Caki2 (cell line): Measurements from ENCODE around the gene SPATS2. TPM values are rescaled to one million over a fixed set of nuclear protein-coding genes. Genes with fewer than 3 reads are reported as not detected.
"Not testable (repeated sequence)": the region's sequence is repeated elsewhere in the genome, so short reads cannot be mapped to it uniquely, and the experiment has no call there.

ENCODE experiments used
- DNase-seq: peaks from one replicate; pipeline ENCODE4 v3.0.0-alpha.2; 2015; ENCODE audit warnings: low read depth
- in situ Hi-C: cut with HindIII; loops from 2 replicates; pipeline ENCODE4 v1.10.0; 2016; ENCODE audit warnings: low sequenced_read_pairs, low pct_unique_long_range_greater_than_20kb, mixed read lengths
- total RNA-seq: library from RNA; depleted of rRNA; stranded (reverse); fragments of >200 nt; shearing (Covaris generic); gene quantifications from 2 replicates; pipeline ENCODE4 v1.2.3, GENCODE V29; 2014; ENCODE audit warnings: low replicate concordance

SPATS2 gene
- total RNA-seq, 1 experiment from 2014 or later = 63.0 TPM

GRCh38 chr12:49369411-49370145 is 2.3 kb downstream of the SPATS2 start:
- peak; percentile 56 for DNase-seq
- in situ Hi-C loops = loop anchor here (5.0 kb wide), 1 partner anchor 128 kb away; no protein-coding TSS in a partner anchor

GRCh38 chr12:49370539-49370938 is 3.3 kb downstream of the SPATS2 start:
- in situ Hi-C loops = no loop called here
- no peak for DNase-seq

DNA sequence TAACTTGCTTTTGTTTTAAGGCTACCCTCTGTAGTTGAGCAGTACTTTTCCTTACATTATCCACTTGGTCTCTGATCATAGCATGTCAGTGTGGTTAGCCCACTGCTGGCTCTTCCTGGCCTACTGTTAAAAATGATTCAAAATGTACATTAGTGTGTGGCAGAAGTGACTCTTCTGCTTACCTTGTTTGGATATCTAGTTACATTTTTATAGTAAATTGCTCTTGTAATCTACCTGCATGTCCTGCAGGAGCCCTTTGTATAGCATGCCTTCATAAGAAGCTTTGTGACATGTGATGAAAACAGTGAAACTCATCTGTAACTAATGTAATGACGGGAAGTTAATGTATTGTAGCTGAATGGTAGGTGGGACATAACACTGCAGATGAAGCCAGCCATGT is 8.1 kb downstream of the SPATS2 start:
- no peak for DNase-seq

DNA sequence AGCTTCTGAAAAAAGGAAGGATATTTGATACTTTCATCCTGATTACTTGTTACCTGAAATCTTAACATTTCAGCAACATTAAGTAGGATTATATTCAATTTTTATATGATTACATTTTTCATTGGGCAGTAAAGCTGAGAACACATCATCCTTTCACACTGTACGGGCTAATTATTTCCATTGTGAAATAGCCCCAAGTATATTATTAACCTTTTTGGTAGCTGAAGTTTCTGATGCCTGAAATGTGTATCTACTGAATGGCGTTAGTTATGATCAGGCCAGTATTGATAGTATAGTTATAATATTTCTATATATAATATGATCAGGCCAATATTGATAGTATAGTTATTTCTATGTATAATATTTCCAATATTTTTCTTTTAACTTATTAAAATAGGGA is 10.1 kb downstream of the SPATS2 start:
- in situ Hi-C loops = no loop called here
- no peak for DNase-seq

More for the DNA sequence above, 8.1 kb downstream of the SPATS2 start:
- in situ Hi-C loops = no loop called here

DNA sequence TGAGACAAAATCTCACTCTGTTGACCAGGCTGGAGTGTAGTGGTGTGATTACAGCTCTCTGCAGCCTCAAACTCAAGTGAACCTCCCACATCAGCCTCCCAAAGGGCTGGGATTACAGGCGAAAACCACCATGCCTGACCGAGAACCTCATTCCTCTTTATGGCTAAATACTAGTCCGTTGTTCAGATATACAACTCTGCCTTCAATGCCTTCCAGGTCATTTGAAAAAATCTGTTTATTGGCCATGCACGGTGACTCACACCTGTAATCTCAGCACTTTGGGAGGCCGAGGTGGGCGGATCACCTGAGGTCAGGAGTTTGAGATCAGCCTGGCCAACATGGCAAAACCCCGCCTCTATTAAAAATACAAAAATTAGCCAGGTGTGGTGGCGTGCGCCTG is 12.9 kb downstream of the SPATS2 start:
- DNase-seq, in situ Hi-C loops: not testable (repeated sequence)

DNA sequence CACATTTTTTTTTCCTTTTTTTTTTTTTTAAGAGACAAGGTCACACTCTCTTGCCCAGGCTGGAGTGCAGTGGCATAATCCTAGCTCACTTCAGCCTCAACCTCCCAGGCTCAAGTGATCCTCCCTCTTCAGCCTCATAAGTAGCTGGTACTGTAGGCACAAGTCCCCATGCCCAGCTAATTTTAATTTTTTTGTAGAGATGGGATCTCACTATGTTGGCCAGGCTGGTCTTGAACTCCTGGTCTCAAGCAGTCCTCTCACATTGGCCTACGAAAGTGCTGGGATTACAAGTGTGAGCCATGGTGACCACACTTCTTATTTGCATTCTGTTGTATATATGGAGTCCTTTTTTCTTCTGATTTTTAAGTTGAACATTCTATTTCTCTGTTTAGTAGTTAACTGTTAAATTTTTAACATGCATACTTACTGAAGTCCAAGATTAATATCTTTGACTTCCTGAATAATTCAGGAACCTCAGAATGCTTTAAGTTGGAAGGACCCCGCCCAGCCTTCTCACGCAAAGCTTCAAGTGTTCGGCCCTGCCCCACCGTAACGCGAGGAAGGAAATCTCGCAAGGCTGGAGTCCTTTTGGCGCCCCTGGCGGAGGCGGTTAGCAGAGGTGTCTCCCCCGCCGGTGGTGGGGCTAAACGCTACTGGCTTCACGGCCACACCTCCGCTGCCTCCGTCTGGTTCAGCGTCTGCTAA is 21.6 kb downstream of the SPATS2 start:
- in situ Hi-C loops = no loop called here
- DNase-seq = no peak

DNA sequence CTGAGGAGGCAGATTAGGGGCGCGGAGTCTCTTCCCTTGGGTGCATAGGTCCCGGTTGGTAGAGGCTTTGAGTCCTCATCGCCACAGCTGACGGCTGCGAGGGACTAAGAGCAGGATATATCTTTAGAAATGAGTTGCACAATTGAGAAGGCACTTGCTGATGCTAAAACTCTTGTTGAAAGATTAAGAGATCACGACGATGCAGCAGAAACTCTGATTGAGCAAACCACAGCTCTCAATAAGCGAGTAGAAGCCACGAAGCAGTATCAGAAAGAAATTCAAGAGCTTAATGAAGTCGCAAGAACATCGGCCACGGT is 22.1 kb downstream of the SPATS2 start:
- no peak for DNase-seq
- in situ Hi-C loops = no loop called here

- in situ Hi-C loops = no loop called here
- DNase-seq = no peak
Measured at GRCh38 chr12:49397000-49397399, 29.7 kb downstream of the SPATS2 start.

DNA sequence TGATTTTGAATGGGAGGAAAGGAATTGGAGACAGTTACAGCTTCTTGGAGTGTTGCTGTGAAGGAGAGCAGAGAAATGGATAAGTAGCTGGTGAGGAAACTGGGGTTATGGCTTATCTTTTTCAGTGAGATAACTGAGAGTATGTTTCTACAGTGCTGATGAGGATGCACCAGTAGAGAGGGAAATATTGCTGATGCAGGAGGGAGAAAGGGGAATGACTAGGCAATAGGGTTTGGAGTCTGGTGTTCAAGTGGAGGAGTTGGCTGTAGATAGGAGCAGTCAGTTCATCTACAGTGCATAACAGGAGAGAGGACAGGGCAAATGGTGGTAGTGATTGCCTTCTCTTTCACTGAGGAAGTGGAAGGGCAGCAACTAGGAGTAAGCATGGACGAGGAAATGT is 33.0 kb downstream of the SPATS2 start:
- DNase-seq = no peak
- in situ Hi-C loops = no loop called here

- in situ Hi-C loops = no loop called here
- DNase-seq = no peak
Measured at GRCh38 chr12:49403971-49404450, 36.7 kb downstream of the SPATS2 start.

GRCh38 chr12:49404956-49405355 is 37.7 kb downstream of the SPATS2 start:
- in situ Hi-C loops = no loop called here
- no peak for DNase-seq

DNA sequence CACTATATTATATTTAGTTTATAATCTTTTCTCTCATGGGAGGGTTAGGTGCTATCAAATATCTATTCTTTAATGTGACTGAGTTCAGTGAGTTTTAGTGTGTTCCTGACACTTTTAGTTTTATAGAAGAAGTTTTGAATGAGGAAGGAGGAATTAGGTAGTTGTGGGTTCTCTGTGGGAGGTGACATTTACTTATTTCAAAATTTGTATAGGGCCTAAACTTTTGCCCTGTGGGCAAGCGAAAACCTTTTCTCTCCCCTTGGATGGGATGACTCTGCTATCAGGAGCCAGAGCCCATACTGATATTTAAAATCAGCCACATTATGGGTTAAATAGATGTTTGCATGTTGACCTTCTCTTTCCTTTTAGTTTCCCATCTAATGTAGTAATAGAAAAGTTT is 43.6 kb downstream of the SPATS2 start:
- DNase-seq = no peak
- in situ Hi-C loops = no loop called here

DNA sequence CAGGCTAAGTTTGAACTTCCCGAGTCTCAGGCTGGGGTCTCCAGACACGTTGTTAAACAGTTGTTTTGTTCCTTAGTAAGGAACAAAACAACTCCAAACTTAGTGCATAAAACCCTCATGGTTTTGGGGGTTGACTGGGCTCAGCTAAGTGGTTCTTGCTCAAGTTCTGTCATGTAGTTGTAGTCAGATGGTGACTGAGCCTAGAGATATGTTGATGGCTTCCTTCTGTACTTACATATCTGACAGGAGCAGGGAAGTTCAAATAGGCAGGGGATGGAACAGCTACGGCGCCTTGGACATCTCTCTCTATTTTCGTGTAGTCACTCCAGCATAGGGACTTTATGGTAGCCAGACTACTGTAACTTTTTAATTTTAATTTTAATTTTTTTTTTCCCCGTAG is 45.7 kb downstream of the SPATS2 start:
- in situ Hi-C loops = no loop called here
- no peak for DNase-seq

- in situ Hi-C loops = no loop called here
- DNase-seq = no peak
Measured at GRCh38 chr12:49413796-49414195, 46.5 kb downstream of the SPATS2 start.

GRCh38 chr12:49414364-49414763 is 47.1 kb downstream of the SPATS2 start:
- DNase-seq = no peak
- in situ Hi-C loops = no loop called here

DNA sequence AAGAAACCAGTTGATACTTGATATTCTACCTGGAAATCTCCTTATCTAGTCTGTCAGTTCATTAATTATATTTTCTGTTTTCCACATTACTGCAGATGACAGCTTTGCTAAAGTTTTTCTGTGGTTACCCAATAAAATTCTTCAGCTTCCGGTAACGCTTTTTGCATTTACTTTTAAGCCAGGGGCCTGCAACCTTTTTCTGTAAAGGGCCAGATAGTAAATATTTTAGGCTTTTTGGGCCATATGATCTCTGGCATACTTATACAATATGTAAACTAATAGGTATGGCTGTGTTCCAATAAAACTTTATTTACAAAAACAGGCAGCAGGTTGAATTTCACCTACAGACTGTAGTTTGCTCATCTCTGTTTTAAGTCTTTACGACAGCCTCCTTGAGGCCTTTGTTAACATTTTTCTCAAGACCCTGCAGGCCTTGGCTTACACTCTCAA is 48.3 kb downstream of the SPATS2 start:
- in situ Hi-C loops = no loop called here
- DNase-seq = no peak

DNA sequence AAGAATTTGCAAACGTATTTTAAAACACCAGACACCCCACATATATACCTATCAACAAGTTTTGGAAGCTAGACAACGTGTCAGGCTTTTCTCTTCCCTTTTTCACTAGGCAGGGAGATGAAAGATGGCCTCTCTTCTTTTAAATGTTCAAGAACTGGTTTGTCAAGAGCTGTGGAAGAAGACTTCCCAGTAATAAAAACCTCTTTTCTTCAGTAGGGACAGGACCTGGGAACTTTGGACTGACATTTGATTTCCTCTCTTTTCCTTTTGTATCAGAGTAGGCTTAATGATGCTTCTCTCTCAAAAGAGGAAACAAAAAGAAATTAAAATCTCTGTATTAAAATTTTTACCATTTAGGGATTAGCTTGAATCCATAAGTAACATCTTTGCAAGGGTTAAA is 49.6 kb downstream of the SPATS2 start:
- in situ Hi-C loops = no loop called here
- no peak for DNase-seq

DNA sequence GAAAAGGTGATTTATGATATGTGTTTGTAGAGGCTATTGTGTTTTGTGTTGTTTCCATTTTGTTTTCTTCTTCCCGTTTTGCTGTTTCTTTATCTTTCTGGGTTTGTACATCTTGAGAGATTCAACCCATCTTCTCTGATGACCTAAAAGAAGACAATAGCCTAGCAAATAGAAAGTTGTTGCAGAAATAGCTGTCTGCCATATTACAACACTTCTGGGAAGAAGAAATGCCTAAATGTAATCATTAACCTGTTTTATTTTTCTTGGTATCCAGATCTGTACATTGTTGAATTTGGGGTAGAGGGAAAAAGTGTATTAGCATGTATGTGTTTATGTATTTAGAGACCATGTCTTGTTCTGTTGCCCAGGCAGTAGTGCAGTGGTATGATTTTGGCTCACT is 50.3 kb downstream of the SPATS2 start:
- DNase-seq = no peak
- in situ Hi-C loops = no loop called here

DNA sequence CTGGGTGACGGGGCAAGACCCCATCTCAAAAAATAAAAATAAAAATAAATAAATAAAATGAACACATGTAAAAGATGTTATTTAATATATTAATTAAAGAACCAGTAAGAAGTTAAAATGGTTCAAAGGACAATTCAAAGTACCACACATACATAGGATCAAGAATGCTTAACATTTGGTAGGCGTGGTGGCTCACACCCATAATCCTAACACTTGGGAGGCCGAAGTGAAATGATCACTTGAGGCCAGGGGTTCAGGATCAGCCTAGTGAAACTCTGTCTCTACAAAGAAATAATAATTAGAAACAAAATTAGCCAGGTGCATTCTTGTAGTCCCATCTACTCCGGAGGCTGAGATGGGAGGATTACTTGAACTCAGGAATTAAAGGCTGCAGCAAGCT is 53.3 kb downstream of the SPATS2 start:
- in situ Hi-C loops = no loop called here

DNA sequence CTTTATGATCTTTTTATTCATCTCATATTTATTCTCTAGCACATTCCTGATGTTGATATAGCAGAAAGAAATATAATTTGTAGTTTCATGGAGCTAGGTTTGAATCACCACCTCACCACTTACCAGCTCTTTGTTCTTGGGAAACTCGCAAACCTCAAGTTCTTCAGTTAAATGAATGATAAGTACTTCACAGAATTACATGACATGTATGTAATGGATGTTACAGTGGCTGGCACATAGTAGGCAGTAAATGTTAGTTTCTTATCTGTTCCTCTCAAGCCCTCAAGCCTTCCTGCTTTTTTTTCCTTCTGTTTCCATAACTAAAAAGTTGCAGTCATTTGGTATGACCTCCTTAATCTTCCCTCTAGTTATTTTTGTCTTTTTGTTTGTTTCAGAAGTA is 54.9 kb downstream of the SPATS2 start:
- DNase-seq = no peak
- in situ Hi-C loops = no loop called here

More for the DNA sequence above, 53.3 kb downstream of the SPATS2 start:
- no peak for DNase-seq
